ENCODE data around the gene GID8.
"Not testable (repeated sequence)": the region's sequence is repeated elsewhere in the genome, so short reads cannot be mapped to it uniquely, and the experiment has no call there.

Gene GID8

DNA sequence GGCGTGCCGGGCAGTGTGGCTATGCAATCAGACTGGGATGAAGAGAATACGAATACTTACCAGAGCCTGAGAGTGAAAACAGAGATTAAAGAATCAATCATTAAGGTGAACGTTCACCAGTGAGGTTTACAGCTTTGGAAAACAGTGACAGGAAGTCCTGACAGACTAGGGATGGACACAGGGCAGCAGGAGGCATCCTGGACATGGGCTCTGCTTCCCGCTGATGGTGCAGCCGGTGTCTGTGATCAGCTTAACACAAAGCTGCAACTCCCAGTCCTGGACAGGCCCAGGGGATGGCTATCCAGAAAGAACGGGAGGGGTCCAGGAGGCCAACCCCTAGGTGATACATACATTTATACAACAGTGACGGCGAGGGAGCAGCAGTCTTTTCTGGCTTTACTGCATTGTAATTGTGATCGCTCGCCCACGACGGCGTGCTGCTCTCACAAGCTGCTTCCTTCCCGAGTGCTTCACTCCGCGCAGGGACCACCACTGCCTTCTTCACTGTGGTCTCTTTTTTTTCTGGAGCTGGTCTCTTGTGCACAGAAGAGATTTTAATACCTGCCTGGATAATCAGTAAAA lies 32.3 kb upstream of the GID8 start:
- DNase-seq = no peak

DNA sequence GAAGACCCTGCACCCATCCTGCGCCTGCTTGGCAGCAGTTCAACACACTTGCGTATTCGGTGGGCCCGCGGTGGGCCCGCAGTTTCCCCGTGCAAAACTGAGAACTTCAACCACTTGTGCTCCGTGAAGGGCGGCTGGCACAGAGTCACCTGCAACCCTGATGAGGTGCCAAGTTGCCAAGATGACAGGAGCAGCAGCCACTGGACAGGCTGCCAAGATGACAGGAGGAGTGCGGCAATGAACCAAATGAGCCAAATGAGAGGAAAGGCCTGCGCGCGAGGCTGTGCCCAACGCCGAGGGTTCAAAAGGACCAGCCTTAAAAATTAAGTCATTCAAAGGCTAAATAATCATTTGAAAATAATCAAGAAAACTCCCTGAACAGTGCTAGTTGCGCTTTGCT lies 31.7 kb upstream of the GID8 start:
- no peak for DNase-seq

DNA sequence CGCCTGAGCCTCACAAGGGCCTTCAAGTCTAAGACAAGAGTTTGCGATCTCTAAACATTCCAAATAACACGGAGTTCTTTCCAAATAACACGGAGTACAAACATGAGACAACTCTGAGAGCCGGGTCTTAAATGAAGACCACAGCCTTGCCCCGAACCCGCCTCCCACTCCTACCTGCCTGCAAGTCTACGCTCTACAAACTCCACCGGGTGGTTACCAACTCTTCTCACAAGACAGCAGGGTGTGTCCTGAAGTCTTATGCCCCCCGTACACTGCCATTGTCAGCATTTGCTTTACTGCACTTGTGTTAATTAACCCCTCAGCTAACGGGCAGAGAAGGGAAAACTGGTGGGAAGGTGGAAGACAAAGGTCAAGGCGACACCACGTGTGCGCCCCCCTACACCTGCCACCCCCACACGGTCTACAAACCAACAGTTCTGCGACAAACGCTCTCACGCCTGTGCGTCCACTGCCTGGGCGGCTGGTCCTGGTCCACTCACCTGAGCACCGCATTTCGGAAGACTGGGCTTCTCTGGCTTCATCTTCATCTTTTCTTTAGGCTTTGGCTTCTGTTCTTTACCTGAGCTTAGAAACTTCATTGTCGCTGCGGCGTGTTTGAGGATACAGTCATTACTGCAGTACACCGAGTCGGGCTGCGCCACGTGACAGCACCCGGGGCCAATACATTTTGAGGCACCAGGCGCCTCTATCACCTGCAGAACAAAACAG lies 31.1 kb upstream of the GID8 start:
- no peak for DNase-seq

DNA sequence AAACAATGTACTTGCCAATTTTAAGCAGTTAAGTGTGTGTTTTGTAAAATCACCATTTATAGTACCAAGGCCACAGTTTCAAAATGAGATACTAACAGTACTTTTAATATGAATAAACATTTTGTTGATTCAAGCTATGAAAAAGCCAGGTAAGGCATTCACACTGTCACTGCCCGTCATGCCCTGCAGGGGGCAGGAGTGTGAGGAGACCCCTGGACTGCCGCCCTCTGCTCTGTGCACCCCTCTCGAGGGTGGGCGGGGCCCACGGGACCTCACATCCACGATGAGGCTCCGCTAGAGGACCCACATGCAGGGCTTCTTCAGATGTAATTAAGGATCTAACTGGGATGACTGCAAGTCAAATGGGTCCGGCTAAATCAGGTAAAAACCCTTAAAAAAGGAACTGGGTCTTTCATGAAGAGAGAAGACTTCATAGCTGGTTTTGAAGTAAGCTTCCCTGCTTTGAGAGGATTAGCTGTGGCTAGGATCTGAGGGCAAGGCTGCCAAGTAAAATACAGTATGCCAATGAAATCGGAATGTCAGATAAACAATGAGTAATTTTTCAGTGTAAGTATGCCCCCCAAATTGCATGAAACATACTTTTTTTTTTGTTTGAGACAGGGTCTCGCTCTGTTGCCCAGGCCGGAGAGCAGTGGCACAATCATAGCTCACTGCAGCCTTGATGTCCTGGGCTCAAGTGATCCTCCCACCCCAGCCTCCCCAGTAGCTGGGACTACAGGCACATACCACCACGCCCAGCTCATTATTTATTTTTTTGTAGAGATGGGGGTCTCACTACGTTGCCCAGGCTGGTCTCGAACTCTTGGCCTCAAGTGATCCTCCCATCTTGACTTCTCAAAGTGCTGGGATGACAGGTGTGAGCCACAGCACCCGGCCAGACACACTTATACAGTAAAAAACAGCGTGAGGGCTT lies 30.3 kb upstream of the GID8 start:
- DNase-seq = no peak

DNA sequence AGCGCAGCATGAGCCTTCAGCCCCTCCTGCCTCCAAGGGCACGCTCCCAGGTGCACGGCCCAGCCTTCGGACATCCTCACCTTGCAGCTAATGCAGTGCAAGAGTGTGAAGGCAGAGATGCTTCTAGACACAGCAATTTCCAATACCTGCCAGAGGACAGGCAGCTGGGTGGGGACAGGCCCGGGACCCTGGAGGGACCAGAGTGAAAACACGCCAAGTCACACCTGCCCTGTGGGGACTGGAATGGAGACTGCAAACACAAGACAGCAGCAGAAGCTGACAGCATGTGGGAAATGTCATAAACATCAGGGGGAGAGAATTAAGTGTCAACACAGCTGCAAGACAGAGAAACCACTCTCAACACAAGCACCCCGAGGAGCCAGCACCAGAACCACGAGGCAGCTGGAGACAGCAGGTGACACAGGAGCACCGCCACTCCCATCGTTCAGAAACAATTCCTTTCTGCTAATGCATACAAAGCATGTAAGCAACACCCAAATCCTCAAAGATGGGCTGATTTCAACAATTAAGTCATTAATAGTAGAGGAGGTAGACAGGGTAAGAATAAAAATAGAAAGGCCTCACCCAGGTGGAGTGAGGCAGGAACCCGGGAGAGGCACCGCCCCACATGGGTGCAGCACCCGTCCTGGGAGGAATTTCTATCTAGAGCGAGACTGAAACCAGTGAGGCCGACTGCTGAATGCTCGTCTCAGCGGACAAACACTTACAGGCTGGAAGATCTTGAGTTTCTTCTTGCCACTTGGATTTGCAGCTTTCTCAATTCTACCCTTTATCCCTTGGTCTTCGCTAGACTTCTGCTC lies 28.8 kb upstream of the GID8 start:
- DNase-seq = no peak

DNA sequence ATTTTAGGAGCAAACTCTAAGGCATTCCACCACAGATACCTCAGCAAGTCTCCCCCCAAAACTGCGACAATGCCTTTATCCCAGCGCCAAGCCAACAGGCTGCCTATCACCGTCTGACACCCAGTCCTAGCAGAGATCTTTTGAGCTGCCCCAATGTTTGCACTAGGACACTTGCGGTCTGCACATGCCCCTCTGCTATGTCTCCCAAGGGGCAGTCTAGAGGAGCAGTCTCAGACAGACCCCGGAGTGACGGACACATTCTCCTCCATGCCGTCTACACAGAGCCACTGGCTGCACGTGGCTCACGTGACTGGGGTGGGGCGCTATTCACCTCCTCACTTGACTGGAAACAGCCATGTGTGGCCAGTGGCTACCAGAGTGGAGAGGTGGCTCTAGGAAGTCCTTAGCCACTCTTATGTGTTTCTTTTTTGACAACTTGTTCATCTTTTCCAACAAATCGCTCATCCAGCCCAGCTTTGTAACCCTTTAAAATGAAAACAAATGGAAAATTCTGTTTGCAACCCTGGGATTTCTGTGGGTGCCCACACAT lies 27.7 kb upstream of the GID8 start:
- no peak for DNase-seq

DNA sequence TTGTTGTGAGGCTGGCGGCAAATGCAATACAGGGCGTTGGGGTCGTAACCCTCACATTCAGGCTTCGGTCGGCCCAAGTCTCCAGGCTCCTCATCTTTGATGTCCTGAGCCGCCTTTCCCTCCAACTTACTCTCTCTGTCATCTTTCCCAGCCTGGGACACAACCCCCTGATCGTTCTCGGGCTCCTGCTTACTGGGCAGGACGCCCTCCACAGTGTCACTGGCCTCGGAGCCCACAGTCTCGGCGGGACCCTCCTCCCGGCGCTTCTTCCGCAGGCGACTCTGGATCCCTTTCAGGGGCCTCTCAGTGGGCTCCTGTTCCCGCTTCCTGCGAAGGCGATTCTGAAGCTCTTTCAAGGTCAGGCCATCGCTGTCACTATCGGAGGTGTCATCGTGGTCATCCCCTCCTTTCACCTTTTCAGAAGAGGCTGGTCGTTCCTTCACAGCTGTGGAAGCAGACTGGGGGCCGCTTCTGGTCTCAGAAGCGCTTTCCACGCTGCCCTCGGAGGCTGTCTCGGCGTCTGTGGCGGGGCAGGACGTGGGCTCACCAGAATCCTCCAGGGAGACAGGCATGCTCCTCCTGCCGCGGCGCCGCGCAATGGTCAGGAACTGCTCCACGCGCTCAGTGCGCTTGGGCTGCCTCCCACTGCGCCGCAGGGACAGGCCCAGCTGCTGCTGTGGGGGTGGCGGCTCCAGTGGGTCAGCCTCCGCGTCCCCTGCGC lies 27.0 kb upstream of the GID8 start:
- DNase-seq = no peak

DNA sequence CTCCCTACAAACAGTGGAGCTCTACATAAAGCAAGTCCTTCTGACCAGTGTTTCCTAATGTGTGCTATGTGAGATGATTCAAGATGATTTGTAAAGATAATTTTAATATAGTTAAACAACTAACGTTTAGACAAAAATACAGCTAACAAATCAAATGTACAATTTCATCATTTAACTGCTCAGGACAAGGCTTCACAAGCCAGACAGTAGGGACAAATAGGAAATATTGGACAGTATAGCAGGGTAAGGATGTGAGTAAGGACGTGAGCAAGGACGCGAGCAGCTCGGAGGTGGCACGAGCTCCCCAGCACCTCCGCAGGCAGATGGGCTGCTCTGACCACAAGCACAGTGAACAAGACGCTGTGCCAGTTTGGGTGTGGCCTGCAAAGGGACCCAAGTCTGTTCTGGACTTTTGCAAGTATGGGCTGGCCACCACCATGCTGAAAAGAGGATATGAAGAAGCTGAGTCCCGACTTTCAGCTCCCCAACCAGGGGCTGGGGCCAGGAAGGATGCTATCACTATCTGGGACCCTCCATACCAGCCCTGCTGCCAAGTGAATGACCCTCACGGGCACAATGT lies 26.2 kb upstream of the GID8 start:
- no peak for DNase-seq

DNA sequence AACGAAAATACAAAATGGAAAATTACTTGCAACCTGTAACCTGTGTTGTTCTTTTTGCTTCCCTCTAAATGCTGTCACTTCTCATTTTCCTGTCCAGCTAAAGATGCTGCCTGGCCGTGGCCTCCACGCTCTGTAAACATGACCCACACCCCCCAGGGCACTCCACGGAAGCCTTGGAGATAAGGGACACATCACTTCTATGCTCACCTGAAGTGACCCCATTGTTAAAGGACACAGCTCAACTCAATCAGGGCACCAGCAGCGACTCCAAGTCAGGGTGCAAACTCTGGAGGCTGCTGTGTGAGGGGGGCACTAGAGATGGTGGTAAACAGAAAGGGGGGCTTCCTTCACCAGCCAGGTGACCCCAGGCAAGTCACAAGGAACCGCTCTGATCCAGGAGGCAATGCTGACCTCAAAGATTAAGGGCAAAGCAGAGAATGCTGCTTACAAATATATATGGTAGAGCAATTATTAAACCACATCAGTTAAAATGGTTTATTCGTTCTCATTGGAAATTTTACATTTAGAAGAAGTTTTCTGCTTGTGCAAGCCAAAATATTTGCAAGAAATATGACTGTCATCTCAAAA lies 24.8 kb upstream of the GID8 start:
- DNase-seq = no peak

DNA sequence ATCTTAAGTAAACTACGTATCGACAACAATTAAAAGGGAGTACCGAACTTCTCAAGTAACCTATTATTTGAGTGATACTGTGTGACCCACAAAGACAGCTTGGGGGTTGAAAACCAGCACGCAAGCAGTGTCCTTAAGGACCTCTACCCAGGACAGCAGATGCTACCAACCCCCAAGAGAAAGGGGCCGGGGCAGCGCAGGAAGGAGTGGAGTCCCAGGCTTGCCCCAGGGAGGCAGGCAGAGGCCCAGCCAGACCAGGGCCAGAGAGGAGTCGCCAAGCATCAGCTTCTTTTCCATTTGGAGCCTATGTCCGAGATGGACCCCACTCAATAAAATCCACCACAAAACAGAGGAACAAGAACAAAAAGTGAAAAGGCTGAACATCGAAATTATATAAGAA lies 23.5 kb upstream of the GID8 start:
- no peak for DNase-seq

DNA sequence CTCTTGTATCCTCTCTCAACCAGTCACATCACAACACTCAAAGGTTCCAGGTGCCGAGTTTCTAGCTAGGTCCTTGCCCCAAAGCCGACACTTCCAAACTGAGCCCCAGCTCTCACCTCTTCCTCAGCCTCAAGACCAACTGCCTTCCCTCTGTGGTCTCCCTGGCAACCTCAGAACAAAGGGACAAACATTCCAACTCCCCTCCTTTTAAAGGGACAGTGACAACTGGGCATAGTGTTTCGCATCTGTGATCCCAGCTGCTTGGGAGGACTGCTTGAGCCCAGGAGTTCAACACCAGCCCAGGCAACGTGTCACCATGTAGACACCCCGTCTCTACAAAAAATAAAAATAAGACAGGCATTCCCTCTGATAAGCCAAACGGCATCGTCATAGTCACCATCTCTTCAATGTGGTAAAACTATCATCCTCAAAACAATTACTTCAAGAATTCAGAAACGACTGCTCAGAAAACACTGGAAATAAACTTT lies 22.9 kb upstream of the GID8 start:
- no peak for DNase-seq

DNA sequence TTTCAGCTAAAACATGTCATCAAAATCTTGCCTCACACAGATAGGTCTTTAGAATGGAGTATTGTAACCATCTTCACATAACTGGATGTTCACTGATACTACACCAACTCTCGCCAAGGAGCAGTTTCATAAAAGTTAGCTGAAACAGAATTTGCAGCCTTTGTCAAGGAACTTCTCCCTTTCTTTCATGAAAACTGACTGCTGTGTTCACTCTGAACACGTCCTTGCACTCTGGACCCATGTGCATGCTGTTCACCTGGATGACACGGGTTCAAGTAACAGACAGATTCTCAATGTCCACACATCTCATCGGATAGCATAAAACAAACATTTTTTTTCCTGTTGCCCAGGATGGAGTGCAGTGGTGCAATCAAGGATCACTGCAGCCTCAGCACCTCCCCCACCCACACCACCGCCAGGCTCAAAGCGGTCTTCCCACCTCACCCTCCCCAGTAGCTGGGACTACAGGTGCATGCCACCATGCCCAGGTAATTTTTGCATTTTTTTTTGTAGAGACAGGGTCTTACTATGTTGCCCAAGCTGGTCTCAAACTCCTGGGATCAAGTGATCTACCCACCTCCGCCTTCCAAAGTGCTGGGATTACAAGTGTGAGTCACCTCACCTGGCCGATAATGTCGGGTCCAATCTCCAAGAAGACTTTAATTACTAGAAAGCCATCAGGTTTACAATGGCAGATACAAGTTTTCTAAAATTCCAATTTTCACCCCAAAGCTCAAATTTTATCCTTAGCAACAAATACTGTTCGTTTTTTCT lies 21.1 kb upstream of the GID8 start:
- no peak for DNase-seq

DNA sequence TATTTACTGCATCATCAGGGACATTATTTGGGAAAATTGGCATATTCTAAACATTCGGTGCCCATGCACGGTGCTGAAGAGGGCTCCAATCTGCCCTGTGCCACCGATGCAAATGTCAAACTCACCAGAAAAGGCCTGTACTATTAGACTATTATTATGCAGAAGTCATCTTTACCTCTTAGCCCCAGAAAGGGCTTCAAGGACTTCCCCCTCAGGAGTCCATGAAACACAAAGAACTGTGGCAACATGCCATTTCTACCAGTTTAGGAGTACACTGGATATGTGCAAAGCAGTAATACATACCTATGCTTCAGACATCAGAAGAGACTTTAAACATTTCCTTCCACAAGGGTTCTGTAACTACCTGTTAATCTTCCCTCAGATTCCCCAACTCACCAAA lies 20.2 kb upstream of the GID8 start:
- DNase-seq = no peak

DNA sequence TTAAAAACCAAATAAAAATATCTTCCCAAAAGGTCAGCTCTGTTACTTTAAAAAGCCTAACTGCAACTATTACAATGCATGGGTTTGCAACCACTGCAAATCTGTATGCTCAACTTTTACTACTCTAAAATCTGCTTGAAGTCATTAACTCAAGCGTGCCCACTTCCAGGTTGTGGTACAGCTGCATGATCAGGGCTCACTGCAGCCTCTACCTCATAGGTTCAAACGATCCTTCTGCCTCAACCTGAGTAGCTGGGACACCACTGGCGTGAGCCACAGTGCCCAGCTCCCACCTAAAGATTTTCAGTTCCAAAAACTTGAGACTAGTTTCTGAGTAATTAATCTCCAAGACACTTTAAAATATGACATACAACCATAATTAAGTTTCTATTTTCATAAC lies 19.8 kb upstream of the GID8 start:
- no peak for DNase-seq

DNA sequence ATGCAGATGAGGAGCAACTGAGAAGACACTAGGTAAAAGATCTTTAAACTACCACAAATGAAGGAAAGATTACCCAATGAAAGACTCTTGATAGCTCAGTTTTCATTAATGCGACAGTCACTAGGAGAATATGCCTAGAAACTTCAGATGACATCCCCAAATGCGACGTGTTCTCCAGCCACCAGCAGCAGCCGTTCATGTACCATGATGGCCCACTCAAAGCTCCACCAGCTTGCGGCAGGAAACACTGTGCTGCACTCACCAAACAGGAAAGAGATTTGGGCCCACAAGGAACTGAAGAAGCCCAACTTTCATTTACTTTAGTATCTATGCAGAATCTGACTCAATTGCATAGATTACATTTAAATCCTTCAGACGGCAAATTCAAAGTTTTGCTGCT lies 19.1 kb upstream of the GID8 start:
- no peak for DNase-seq

DNA sequence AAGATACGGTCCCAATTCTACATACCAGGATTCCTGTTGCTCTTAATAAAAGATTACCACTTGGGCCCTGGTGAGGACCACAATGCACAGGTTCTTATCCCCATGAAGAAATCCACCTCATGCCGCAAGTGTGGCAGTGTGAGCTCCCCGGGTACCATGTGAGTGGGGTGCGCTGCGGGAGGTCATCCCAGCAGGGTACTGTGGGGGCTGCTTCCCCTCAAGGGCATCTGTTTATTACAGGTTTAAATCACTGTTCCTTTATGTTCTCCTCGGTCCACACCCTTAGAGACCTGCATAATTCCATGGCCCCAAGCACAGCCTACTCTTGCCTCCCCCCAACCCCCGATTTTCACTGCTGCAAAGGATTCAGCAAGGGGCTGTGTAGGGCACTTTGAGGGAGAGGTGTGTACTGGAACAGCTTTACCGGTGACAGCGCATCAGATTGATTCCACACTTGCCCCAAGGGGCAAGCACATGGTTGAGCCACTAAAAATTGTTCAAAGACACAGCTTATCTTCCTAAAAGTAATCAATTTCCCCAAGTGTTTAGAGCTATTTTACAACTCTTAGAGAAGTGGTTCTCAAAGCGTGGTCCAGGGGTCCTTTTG lies 17.8 kb upstream of the GID8 start:
- no peak for DNase-seq

DNA sequence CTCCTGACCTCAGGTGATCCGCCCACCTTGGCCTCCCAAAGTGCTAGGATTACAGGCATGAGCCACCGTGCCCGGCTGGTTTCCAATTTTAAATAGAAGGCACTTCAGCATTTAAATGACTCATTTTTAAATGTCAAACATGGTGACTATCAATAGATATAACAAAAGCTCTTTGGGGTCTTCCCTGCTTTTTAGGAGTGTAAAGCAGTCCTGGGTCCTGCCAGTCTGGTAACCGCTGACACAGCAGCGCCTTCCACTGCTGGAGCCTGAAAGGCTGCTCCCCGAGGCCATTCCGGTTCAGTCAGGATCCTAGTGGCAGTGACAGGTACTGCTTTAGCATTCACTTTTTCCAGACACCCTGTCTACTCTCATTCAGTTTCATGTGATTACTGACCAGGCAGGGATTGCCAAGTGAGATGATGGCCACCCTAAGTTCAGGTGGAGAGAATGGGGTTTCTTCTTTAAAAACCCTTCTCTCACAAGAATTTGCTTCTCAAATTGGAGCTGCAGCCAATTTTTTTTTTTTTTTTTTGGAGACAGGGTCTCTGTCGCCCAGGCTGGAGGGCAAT lies 16.7 kb upstream of the GID8 start:
- peak; percentile 51 for DNase-seq

DNA sequence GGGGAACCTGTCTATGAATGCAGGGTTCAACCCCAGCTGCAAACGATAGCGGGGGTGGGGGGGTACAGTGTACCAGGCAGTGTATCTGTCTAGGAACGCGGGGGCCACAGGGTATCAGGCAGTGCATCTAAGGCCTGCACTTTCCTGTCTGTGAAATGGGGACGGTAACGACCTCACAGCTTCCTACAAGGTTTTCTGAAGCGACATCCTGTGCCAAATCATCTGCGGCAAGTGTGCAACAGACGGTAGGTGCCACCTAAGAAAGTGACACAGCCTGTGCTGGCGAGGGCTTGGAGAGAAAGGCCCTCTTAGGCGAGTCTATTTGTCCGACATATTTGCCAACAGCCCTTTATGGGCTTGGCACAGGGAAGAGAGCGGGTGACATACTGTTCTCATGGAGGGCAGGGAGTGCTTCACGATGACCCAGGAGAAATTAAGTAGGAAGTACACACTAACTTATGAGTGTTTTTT lies 15.5 kb upstream of the GID8 start:
- peak; percentile 25 for DNase-seq

DNA sequence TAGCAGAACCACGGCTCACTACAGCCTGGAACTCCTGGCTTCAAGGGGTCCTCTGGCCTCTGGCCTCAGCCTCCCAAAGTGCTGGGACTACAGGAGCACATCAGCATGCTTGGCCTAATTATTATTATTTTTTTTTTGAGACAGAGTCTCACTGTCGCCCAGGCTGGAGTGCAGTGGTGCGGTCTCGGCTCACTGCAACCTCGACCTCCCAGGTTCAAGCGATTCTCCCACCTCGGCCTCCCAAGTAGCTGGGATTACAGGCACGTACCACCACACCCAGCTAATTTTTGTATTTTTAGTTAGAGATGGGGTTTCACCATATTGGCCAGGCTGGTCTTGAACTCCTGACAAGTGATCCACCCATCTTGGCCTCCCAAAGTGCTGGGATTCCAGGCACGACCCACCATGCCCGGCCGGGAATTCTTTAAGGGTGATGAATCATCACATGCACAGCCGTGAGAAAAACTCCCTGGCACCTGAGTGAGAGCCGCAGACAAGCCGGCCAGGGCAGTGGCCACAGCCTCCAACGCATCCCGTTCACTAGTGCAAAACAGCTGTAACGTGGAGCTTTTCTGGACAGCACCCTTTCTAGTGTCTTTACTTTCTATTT lies 14.8 kb upstream of the GID8 start:
- not testable (repeated sequence) for DNase-seq
